ENCODE results near the gene FBLL1.

Gene FBLL1

GRCh38 chr5:168494057-168494555, 35.0 kb upstream of the FBLL1 start:
- TF ChIP-seq CTCF (IDR thresholded peaks at IDR 0.05): no peak
- H3K4me3 ChIP-seq: no peak overlapping the region
- no peak overlapping the region for H3K27ac ChIP-seq
- DNase-seq (ENCODE audit: low spot score): no peak

- no peak for DNase-seq (ENCODE audit: low spot score)
- H3K4me3 ChIP-seq: no peak overlapping the region
- no peak overlapping the region for H3K27ac ChIP-seq
- no peak for TF ChIP-seq CTCF (IDR thresholded peaks at IDR 0.05)
These were observed 26.4 kb upstream of the FBLL1 start for GRCh38 chr5:168502563-168503237.

- no peak overlapping the region for H3K4me3 ChIP-seq
- no peak for DNase-seq (ENCODE audit: low spot score)
- TF ChIP-seq CTCF (IDR thresholded peaks at IDR 0.05): no peak
- no peak overlapping the region for H3K27ac ChIP-seq
These were observed 15.2 kb upstream of the FBLL1 start for GRCh38 chr5:168513861-168514428.

GRCh38 chr5:168525856-168526255, 3.2 kb upstream of the FBLL1 start:
- no peak for DNase-seq (ENCODE audit: low spot score)
- no peak for TF ChIP-seq CTCF (IDR thresholded peaks at IDR 0.05)
- Histone ChIP-seq H3K4me3 (no peak overlapping the region), H3K27ac (no peak overlapping the region)

- no peak for DNase-seq (ENCODE audit: low spot score)
- H3K4me3 ChIP-seq: no peak overlapping the region
- no peak for TF ChIP-seq CTCF (IDR thresholded peaks at IDR 0.05)
- H3K27ac ChIP-seq: no peak overlapping the region
These were observed 1.3 kb upstream of the FBLL1 start for GRCh38 chr5:168527756-168528295.

- no peak for TF ChIP-seq CTCF (IDR thresholded peaks at IDR 0.05)
- H3K4me3 ChIP-seq: peak overlapping the region; percentile 71
- no peak for DNase-seq (ENCODE audit: low spot score)
- no peak overlapping the region for H3K27ac ChIP-seq
These were observed 499 bp downstream of the FBLL1 start for GRCh38 chr5:168529374-168530234.

All from coronary artery (tissue), 2 donors.